Heart left ventricle (tissue), 16 donors: ENCODE data around the gene LIN7B. TPM values are rescaled to one million over a fixed set of nuclear protein-coding genes. Genes with fewer than 3 reads are reported as not detected.

Source experiments
- ATAC-seq, 4 donors: fragments of 200-7000 bp; cut with Tn5 transposase; one replicate each; pipeline ENCODE4 v1.9.1; 2020 to 2022; ENCODE audit warnings: moderate library complexity in 4 of 4, mild to moderate bottlenecking in 3 of 4, moderate number of reproducible peaks in 1 of 4
- DNase-seq, 5 donors: peaks; one replicate each; pipeline ENCODE4 v3.0.0-alpha.2; 2020
- H3K27ac ChIP-seq, 12 donors: fragments of 200-600 bp; sonication (generic) in 4 of 12; one replicate each; pipeline versions ENCODE4 v1.5.0 to v1.8.0; 2016 to 2022; ENCODE audit warnings: mild to moderate bottlenecking in 2 of 12
- H3K27me3 ChIP-seq, 9 donors: fragments of 200-600 bp; sonication (generic) in 2 of 9; one replicate each; pipeline versions ENCODE4 v1.5.1 to v1.8.0; 2016 to 2022; ENCODE audit warnings: mild to moderate bottlenecking in 3 of 9
- H3K36me3 ChIP-seq, 9 donors: fragments of 200-600 bp; sonication (generic) in 2 of 9; one replicate each; pipeline versions ENCODE4 v1.5.0 to v1.8.0; 2018 to 2022; ENCODE audit warnings: mild to moderate bottlenecking in 2 of 9
- H3K4me1 ChIP-seq, 12 donors: fragments of 200-600 bp; sonication (generic) in 4 of 12; one replicate each; pipeline versions ENCODE4 v1.5.0 to v1.8.0; 2016 to 2022; ENCODE audit warnings: mild to moderate bottlenecking in 3 of 12
- H3K4me3 ChIP-seq, 12 donors: fragments of 200-600 bp; sonication (generic) in 4 of 12; one replicate each; pipeline versions ENCODE4 v1.5.0 to v1.8.0; 2017 to 2022; ENCODE audit warnings: mild to moderate bottlenecking in 9 of 12, moderate library complexity in 4 of 12
- H3K9me3 ChIP-seq, 12 donors: fragments of 200-600 bp; sonication (generic) in 4 of 12; one replicate each; pipeline versions ENCODE4 v1.5.0 to v1.8.0; 2016 to 2022; ENCODE audit warnings: mild to moderate bottlenecking in 1 of 12
- POLR2A ChIP-seq, 2 donors: fragments of 450-650 bp; IDR thresholded peaks; one replicate each; pipeline ENCODE4 v1.6.1; 2017; ENCODE audit warnings: antibody characterized with exemption in 2 of 2, mild to moderate bottlenecking in 2 of 2, moderate library complexity in 2 of 2
- WGBS, 4 donors: extraction: QIAGEN DNeasy Blood & Tissue Kit in 2 of 4; methylation state at CpG; one replicate each; pipeline versions ENCODE4 v1.1.5 to v1.1.7; 2013 to 2018; 5-methylcytosine and 5-hydroxymethylcytosine counted together
- intact Hi-C, 10 donors: fragments of 100-400 bp; cut with DNase I; formaldehyde crosslinking; loops; one replicate each; pipeline versions ENCODE4 v1.11.1 to v1.14.2; 2022
- polyA plus RNA-seq, 2 donors: library from polyadenylated mRNA; stranded (reverse); fragments of 200-250 nt; gene quantifications; one replicate each; pipeline ENCODE4 v1.2.3, GENCODE V29; 2013
- total RNA-seq, 9 donors: library from RNA; depleted of rRNA in 2 of 9; stranded (reverse); fragments of >200 nt in 2 of 9; fragmentation: NEBNext Ultra II Directional in 3 of 9; extraction: Animal tissue kit (Norgen Biotek cat#: 25700) in 3 of 9; gene quantifications; one replicate each; pipeline versions ENCODE4 v1.1.0 to v1.2.4, GENCODE V29; 2016 to 2023
- TF ChIP-seq, protein P1 (sequence below), 12 donors: fragments of 200-600 bp; sonication (generic) in 4 of 12; IDR thresholded peaks; one replicate each; pipeline versions ENCODE4 v1.5.0 to v1.8.0; 2018 to 2022; ENCODE audit warnings: antibody characterized with exemption in 12 of 12, mild to moderate bottlenecking in 5 of 12
- donor health status: ischemic (EF 13 %, LVEDD 7.1; RV severe dilation, severe dysfunction).
- donor health status: healthy with polysubstance abuse.
- donor health status: DM: no; HTN: yes; CAD: no.
- donor health status: DM: no; HTN: no; CAD: no.
- donor health status: ischemic (EF 25% LVEDD 6.9; RV normal size, moderate dysfunction).
- donor health status: ischemic (EF 25% LVEDD 5.7; RV mildly dilated, moderate dysfunction).
- donor health status: healthy.
- donor health status: DM: yes; HTN: yes; CAD: no.
- donor health status: ischemic (EF 35%, LVEDD 5.7; RV mildly dilated, moderate dysfunction).
- donor health status: nonischemic (EF 11% LVEDD 7.7; RV severe dilation, severe dysfunction).
- donor health status: DM: yes; HTN: yes; CAD: no.
- donor health status: PGD.
- donor health status: ischemic (EF 29% LVEDD 5.4; RV normal size, mild dysfunction).
- donor health status: nonischemic (EF 23%, LVEDD 6.1; RV moderate dilation, normal function).

The LIN7B gene
- total and polyA plus RNA-seq, 11 donors, result 12.6 to 55.8 (median 22.6) TPM

DNA sequence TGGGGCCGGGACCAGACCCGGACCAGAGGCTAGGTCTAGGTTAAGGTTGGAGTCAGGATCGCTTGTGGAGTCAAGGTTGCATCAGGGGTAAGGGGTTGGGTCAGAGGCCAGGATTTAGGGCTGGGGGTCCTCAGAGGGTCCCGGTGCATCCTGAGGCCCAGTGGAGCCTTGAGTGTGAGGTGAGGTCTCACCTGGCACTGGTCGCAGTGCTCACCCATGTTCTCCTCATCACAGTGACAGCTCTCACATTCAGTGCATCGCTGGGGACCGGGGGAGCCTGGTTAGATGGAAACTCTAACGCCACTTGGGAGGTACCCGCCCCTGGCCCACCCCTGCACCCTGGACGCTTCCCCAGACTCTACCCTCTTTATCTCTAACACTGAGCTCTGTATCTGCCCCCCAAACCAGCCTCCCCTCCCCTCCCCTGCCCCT, 38.0 kb downstream of the LIN7B start:
- DNase-seq (peak in 1 of 5 donors; percentile 53), ATAC-seq (no peak)
- TF ChIP-seq POLR2A (IDR thresholded peaks at IDR 0.05), result no peak
- TF ChIP-seq, protein P1, sequence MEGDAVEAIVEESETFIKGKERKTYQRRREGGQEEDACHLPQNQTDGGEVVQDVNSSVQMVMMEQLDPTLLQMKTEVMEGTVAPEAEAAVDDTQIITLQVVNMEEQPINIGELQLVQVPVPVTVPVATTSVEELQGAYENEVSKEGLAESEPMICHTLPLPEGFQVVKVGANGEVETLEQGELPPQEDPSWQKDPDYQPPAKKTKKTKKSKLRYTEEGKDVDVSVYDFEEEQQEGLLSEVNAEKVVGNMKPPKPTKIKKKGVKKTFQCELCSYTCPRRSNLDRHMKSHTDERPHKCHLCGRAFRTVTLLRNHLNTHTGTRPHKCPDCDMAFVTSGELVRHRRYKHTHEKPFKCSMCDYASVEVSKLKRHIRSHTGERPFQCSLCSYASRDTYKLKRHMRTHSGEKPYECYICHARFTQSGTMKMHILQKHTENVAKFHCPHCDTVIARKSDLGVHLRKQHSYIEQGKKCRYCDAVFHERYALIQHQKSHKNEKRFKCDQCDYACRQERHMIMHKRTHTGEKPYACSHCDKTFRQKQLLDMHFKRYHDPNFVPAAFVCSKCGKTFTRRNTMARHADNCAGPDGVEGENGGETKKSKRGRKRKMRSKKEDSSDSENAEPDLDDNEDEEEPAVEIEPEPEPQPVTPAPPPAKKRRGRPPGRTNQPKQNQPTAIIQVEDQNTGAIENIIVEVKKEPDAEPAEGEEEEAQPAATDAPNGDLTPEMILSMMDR (IDR thresholded peaks at IDR 0.05), result no peak
- Histone ChIP-seq H3K36me3 (no peaks in the 10 kb centered on the region), H3K27ac (peak overlapping the region in 10 of 12 donors; percentile 5 to 100 (median 88)), H3K4me1 (peaks cover 0 to 38% (median 25%) of the 10 kb centered on the region in 12 donors), H3K27me3 (peaks cover 0 to 21% (median 0%) of the 10 kb centered on the region in 9 donors), H3K9me3 (no peaks in the 10 kb centered on the region), H3K4me3 (peak overlapping the region; percentile 32 to 92 (median 71))
- WGBS, 4 donors, result 14 to 26% (median 22%) methylated on average over 10 of the region's 10 CpGs
- intact Hi-C loops, result loop anchor here in 2 of 10 donors (5.0 to 10.0 kb wide), 2 partner anchors 35 to 277 kb away; partner anchors contain the start of genes C19orf73 (in 1 of the 2), PPFIA3 (in 1 of the 2) and PPP1R15A (in 1 of the 2)

DNA sequence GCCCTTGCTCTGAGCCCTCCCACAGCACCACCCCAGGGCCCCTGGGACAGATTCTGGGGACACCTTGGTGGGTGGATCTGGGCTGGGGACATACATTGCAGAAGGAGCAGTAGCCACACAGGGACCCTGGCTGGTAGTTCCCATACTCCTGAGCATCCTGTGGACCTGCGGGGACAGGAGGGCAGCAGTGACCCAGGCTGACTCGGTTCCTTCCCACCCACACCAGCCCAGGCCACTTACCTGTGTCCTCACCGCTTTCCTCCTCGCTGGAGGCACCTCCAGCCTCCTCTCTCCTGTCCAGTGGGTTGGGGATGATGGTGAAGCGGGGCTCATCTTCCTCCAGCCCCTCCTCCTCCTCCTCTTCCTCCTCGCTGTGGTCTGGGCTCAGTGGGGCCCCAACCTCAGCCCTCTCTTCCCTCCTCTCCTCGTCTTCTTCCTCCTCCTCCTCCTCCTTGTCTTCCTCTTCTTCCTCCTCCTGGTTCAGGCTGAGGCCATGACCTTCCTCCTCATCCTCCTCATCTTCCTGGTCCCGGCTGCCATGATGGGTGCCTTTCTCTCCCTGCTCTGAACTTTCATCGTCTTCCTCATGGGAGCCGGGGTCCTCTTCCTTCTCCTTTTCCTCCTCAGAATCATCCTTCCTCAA, 39.1 kb downstream of the LIN7B start:
- Histone ChIP-seq H3K4me1 (peaks cover 0 to 44% (median 23%) of the 10 kb centered on the region in 12 donors), H3K9me3 (no peaks in the 10 kb centered on the region), H3K27ac (peak overlapping the region in 10 of 12 donors; percentile 13 to 100 (median 79)), H3K36me3 (no peaks in the 10 kb centered on the region), H3K4me3 (peak overlapping the region; percentile 32 to 92 (median 71)), H3K27me3 (peaks cover 0 to 21% (median 0%) of the 10 kb centered on the region in 9 donors)
- intact Hi-C loops, result loop anchor here in 2 of 10 donors (5.0 to 10.0 kb wide), 2 partner anchors 36 to 278 kb away; partner anchors contain the start of genes C19orf73 (in 1 of the 2), PPFIA3 (in 1 of the 2) and PPP1R15A (in 1 of the 2)
- TF ChIP-seq, protein P1 (IDR thresholded peaks at IDR 0.05), result no peak
- TF ChIP-seq POLR2A (IDR thresholded peaks at IDR 0.05), result no peak
- WGBS, 4 donors, result 49 to 63% (median 59%) methylated on average over 10 of the region's 10 CpGs
- DNase-seq (peak in 2 of 5 donors; percentile 25 to 33), ATAC-seq (no peak)

DNA sequence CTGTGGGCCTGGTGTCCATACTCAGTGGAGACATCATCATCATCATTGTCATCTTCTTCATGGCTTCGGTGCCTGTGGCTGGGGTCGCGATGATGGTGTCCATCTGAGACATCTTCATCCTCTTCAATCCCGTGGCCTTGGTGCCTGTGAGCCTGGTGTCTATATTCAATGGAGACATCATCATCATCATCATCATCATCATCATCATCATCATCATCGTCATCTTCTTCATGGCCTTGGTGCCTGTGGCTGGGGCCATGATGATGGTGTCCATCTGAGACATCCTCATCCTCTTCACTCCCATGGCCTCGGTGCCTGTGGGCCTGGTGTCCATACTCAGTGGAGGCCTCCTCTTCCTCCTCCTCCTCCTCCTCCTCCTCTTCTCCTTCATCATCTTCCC, 40.1 kb downstream of the LIN7B start:
- no peak for ATAC-seq
- Histone ChIP-seq H3K9me3 (no peaks in the 10 kb centered on the region), H3K36me3 (no peaks in the 10 kb centered on the region), H3K27ac (peak overlapping the region; percentile 82 to 100 (median 95)), H3K4me1 (peaks cover 0 to 46% (median 23%) of the 10 kb centered on the region in 12 donors), H3K4me3 (peak overlapping the region in 11 of 12 donors; percentile 40 to 92 (median 70)), H3K27me3 (peaks cover 0 to 15% (median 0%) of the 10 kb centered on the region in 9 donors)
- intact Hi-C loops, result loop anchor here in 2 of 10 donors (5.0 to 10.0 kb wide), 2 partner anchors 37 to 279 kb away; partner anchors contain the start of genes C19orf73 (in 1 of the 2), PPFIA3 (in 1 of the 2) and PPP1R15A (in 1 of the 2)
- TF ChIP-seq, protein P1 (IDR thresholded peaks at IDR 0.05), result no peak
- TF ChIP-seq POLR2A (IDR thresholded peaks at IDR 0.05), result no peak
- whole genome bisulfite sequencing, 4 donors, result 76 to 85% (median 81%) methylated on average over 6 of the region's 6 CpGs
- peak in 1 of 5 donors; percentile 23 for DNase-seq
